C4-2B (cell line): Measurements from ENCODE around the gene PGLYRP2.

ENCODE experiments used
- ZFX ChIP-seq: fragments of 450-650 bp; IDR thresholded peaks from 2 replicates; pipeline ENCODE4 v1.6.1; 2017
- TF ChIP-seq, protein P1 (sequence below): fragments of 450-650 bp; conservative IDR thresholded peaks from 2 replicates; pipeline ENCODE4 v1.5.1; 2017; ENCODE audit warnings: mild to moderate bottlenecking

- TF ChIP-seq, protein P1, sequence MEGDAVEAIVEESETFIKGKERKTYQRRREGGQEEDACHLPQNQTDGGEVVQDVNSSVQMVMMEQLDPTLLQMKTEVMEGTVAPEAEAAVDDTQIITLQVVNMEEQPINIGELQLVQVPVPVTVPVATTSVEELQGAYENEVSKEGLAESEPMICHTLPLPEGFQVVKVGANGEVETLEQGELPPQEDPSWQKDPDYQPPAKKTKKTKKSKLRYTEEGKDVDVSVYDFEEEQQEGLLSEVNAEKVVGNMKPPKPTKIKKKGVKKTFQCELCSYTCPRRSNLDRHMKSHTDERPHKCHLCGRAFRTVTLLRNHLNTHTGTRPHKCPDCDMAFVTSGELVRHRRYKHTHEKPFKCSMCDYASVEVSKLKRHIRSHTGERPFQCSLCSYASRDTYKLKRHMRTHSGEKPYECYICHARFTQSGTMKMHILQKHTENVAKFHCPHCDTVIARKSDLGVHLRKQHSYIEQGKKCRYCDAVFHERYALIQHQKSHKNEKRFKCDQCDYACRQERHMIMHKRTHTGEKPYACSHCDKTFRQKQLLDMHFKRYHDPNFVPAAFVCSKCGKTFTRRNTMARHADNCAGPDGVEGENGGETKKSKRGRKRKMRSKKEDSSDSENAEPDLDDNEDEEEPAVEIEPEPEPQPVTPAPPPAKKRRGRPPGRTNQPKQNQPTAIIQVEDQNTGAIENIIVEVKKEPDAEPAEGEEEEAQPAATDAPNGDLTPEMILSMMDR, result no peak
- no peak for TF ChIP-seq ZFX
Observed at GRCh38 chr19:15424121-15424520, 55.2 kb downstream of the PGLYRP2 start.
